Activated CD4-positive, alpha-beta T cell treated with anti-CD3 and anti-CD28 coated beads, Interleukin-2, amount 10 ng/mL, durations not matched to agents 24 days and 14 days (primary cell): ENCODE results near the gene LZTR1. TPM values are rescaled to one million over a fixed set of nuclear protein-coding genes. Genes with fewer than 3 reads are reported as not detected.
"Not testable (repeated sequence)": the region's sequence is repeated elsewhere in the genome, so short reads cannot be mapped to it uniquely, and the experiment has no call there.

Experiments used
- DNase-seq: peaks from one replicate; pipeline ENCODE4 v3.0.0; 2022
- H3K27ac Mint-ChIP-seq: one replicate; pipeline ENCODE4 v1.8.0; 2022; ENCODE audit warnings: mild to moderate bottlenecking, mixed read lengths
- H3K27me3 Mint-ChIP-seq: one replicate; pipeline ENCODE4 v1.8.0; 2022; ENCODE audit warnings: mixed read lengths
- H3K36me3 Mint-ChIP-seq: one replicate; pipeline ENCODE4 v1.8.0; 2022; ENCODE audit warnings: low read depth, mild to moderate bottlenecking, mixed read lengths
- H3K4me1 Mint-ChIP-seq: one replicate; pipeline ENCODE4 v1.8.0; 2021; ENCODE audit warnings: mixed read lengths
- H3K4me3 Mint-ChIP-seq: one replicate; pipeline ENCODE4 v1.8.0; 2022; ENCODE audit warnings: mild to moderate bottlenecking, moderate library complexity, mixed read lengths
- H3K9me3 Mint-ChIP-seq: one replicate; pipeline ENCODE4 v1.8.0; 2021; ENCODE audit warnings: mixed read lengths
- intact Hi-C: fragments of 100-400 bp; cut with micrococcal nuclease; formaldehyde crosslinking; loops from one replicate; pipeline ENCODE4 v1.15.1; 2023
- total RNA-seq: library from RNA; stranded (reverse); gene quantifications from 2 replicates; pipeline ENCODE4 v1.2.3, GENCODE V29; 2022

The LZTR1 gene
- total RNA-seq, 1 donor from 2014 or later = 69.9 TPM

DNA sequence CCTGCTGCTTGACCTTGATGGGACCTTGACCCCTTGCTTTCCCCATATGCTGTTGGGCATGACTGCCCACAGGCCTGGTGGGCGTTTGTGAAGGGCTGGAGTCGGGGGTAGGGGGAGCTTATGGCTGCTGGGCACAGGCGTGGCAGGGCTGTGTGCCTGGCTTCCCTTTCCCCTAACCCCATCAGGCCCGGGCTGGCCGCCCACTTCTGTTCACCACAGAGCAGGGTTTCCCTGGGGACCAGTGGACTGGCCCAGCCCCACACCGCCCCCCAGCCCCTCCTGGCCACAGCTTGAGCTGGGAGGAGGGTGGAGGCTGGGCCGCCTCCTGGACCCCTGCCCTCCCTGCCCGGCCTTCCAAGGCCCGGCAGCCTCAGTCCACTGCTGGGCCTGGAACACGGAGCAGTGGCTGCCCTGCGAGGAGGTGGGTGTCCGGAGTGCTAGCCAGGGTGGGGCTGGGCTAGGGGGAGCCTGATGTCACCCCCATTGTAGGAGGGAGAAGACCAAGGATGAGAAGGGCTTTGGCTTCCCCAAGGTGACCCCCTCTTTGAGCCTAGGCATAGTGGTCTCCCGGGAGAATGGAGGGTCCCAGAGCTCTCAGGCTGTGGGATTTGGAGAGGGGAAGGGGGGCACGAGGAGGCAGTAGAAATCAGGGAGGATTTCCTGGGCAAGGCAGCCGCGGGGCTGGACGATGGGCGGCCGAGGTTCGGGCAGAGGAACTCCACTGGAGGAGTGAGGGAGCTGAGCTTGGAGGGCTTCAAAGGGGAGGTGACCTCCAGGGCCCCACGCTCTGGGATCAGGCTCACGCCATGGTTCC, 15.0 kb upstream of the LZTR1 start, which contains the start of gene AIFM3:
Gene AIFM3 (plus strand): TSS at position 373 of the 814 bp plus-strand sequence. CDS start 690 bp downstream, outside the sequence.
- Mint-ChIP-seq H3K36me3 (no peaks in the 10 kb centered on the region), H3K27me3 (peaks cover 21% of the 10 kb centered on the region), H3K27ac (no peak within 1 kb of the TSS), H3K9me3 (no peaks in the 10 kb centered on the region), H3K4me3 (no peak within 1 kb of the TSS), H3K4me1 (peaks cover 4% of the 10 kb centered on the region)
- intact Hi-C loops = no loop called here
- DNase-seq = no peak

DNA sequence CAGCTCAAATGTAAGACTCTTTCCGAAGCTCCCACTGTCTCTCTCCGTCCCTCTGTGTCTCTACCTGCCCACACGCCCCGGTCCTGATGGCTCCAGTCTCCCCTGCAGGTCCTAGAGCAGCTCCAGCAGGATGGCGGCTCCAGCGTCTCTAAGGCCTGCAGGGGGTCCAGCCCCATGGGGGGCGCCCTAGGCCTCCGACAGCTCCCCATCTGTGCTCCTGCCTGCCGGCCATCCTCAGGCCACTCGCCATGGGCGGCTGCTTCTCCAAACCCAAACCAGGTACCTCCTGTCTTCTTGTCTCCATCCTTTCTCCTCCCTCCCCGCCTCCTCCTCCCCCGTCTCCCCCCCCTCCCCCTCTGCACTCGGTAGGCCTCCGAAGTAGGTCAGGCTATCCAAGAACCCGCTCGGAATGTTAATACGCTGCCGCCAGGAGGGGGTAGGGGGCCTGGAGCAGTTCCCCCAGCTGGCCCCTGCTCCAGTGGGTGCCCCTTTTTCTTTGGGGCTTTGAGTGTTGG, 14.3 kb upstream of the LZTR1 start:
- Mint-ChIP-seq H3K27ac (no peak overlapping the region), H3K4me1 (peaks cover 4% of the 10 kb centered on the region), H3K9me3 (no peaks in the 10 kb centered on the region), H3K36me3 (no peaks in the 10 kb centered on the region), H3K4me3 (no peak overlapping the region), H3K27me3 (peaks cover 21% of the 10 kb centered on the region)
- DNase-seq = no peak
- intact Hi-C loops = no loop called here

DNA sequence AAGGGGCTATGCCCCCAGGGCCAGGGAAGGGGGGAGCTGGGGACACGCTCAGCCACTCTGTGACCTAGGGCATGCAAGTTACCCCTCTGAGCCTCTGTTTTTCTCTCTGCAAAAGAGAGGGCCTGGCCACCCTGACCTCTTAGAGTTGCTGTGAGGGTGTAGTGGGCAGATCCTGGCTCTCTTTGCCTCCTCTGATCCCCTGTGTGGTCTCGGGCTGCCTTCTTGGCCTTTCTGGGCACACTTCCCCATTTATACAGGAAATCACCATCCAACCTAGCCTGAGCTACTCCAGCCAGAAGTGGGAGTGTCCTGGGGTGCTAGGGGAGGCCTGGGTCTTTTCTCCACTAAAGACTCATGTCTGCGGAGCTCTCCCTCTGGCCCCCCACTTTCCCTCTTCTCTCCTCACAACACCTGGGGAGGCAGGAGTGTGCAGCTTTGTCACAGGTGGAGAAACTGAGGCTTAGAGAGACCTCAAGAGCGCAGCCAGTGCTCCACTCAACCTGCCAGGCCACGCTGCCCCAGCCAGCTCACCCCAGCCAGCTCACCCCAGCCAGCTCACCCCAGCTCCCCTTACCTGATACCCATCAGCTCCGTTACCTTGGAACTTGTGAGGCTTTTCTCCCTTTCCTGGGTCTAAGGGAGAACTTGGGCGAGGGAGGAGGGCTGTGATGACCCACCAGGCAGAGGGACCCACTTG, 13.7 kb upstream of the LZTR1 start:
- no peak for DNase-seq
- Mint-ChIP-seq H3K36me3 (no peaks in the 10 kb centered on the region), H3K4me3 (no peak overlapping the region), H3K4me1 (peaks cover 4% of the 10 kb centered on the region), H3K9me3 (no peaks in the 10 kb centered on the region), H3K27ac (no peak overlapping the region), H3K27me3 (peaks cover 19% of the 10 kb centered on the region)
- intact Hi-C loops = no loop called here

DNA sequence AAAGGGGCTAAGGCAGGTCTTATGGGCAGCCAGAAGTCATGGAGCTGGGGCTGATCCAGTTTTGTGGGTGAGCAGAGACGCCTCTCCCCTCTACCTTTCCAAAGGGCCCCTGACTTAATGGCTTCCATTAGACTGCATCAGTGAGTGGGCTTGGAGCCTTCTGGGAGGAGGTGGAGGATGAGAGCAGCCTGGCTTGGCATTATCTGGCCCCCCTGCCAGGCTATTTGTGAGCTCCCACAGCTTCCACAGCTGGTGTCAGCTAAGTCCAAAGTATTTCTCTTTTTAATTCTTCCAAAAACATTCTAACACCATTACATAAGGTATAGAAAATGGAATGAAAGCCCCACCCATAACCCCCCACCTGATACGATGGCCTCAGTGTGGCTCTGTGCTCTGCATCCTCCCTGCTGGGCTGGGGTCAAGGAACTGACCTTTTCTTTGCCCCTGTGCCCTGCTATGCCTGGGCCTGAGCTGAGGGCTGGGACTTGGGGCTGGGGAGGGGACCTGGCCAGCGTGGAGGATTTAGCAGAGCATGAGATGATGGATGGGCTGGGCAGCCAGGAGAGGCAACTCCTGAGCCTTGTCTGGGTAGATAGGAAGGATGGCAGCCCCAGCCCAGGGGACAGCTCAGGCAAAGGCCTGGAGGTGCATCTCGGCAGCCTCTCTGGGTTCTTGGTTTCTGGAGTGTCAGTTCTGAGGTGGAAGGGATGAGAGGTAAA, 11.0 kb upstream of the LZTR1 start:
- no peaks in the 10 kb centered on the region for H3K4me1 Mint-ChIP-seq
- no peak overlapping the region for H3K4me3 Mint-ChIP-seq
- intact Hi-C loops = no loop called here
- no peaks in the 10 kb centered on the region for H3K36me3 Mint-ChIP-seq
- H3K27me3 Mint-ChIP-seq = peaks cover 2% of the 10 kb centered on the region
- H3K27ac Mint-ChIP-seq = no peak overlapping the region
- H3K9me3 Mint-ChIP-seq = no peaks in the 10 kb centered on the region
- no peak for DNase-seq

DNA sequence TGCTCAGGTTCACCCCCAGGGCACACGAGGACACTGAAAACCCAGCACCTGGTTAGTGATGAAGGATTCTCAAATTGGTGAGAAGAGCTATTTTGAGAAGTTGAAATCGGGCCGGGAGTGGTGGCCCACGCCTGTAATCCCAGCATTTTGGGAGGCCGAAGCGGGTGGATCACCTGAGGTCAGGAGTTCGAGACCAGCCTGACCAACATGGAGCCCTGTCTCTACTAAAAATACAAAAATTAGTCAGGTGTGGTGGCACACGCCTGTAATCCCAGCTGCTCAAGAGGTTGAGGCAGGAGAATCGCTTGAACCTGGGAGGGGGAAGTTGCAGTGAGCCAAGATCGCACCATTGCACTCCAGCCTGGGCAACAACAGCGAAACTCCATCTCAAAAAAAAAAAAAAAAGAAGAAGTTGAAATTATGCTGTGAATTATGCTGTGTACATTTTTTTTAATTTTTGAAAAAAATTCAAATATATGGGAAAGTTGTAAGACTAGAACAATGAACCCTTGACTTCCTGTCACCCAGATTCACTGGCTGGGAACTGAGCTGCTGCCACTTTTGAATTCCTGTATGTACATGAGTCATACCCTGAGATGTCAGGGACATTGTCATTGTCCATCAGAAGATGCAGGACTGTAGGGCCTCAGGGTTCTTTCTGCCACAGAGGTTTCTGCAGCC, 9.9 kb upstream of the LZTR1 start:
- DNase-seq, H3K4me1 Mint-ChIP-seq, H3K36me3 Mint-ChIP-seq, H3K27me3 Mint-ChIP-seq, H3K4me3 Mint-ChIP-seq, H3K9me3 Mint-ChIP-seq, intact Hi-C loops, H3K27ac Mint-ChIP-seq: not testable (repeated sequence)

DNA sequence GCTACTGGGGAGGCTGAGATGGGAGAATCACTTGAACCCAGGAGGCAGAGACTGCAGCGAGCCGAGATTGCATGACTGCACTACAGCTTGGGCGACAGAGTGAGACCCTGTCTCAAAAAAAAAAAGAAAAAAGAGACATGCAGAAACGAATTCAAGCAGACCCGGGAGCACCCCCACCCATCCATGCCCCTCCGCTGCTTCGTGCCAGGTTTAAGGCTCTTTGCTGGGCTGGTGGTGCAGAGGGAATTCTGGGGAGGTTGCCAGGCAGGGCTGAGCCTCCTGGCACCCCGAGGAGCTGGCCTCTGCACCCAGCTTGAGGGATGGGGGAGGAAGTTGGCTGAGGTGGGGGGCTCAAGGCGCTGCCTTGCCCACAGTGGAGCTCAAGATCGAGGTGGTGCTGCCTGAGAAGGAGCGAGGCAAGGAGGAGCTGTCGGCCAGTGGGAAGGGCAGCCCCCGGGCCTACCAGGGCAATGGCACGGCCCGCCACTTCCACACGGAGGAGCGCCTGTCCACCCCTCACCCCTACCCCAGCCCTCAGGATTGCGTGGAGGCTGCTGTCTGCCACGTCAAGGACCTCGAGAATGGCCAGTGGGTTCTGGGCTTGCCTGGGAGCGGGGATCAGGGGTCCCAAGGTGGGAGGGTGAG, 9.0 kb upstream of the LZTR1 start:
- H3K4me1 Mint-ChIP-seq = no peaks in the 10 kb centered on the region
- no peak for DNase-seq
- intact Hi-C loops = no loop called here
- no peaks in the 10 kb centered on the region for H3K27me3 Mint-ChIP-seq
- H3K27ac Mint-ChIP-seq = no peak overlapping the region
- H3K4me3 Mint-ChIP-seq = no peak overlapping the region
- no peaks in the 10 kb centered on the region for H3K36me3 Mint-ChIP-seq
- H3K9me3 Mint-ChIP-seq = no peaks in the 10 kb centered on the region

DNA sequence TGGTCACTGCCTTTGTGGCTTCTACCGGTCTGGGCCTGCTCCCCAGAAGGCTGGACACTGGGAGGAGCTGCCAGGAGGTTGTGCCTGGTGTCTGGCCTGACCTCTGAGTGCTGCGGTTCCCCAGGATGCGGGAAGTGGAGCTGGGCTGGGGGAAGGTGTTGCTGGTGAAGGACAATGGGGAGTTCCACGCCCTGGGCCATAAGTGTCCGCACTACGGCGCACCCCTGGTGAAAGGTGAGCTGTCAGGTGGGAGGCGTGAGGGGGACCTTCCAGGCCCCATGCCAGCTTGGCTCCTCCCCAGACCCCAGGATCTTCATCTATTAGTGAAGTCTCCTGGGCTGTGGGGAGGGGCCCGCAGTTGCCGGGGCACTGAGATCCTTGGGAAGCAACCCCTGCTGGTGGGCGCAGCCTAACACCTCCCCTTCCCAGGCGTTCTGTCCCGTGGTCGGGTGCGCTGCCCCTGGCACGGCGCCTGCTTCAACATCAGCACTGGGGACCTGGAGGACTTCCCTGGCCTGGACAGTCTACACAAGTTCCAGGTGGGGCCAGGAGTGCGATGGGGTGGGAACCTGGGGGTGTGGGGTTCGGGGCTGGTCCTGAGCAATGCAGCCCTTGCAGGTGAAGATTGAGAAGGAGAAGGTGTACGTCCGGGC, 8.3 kb upstream of the LZTR1 start:
- Mint-ChIP-seq H3K36me3 (no peaks in the 10 kb centered on the region), H3K9me3 (peaks cover 4% of the 10 kb centered on the region), H3K4me1 (peaks cover under 1% of the 10 kb centered on the region), H3K27me3 (no peaks in the 10 kb centered on the region), H3K27ac (no peak overlapping the region), H3K4me3 (no peak overlapping the region)
- intact Hi-C loops = no loop called here
- DNase-seq = no peak

DNA sequence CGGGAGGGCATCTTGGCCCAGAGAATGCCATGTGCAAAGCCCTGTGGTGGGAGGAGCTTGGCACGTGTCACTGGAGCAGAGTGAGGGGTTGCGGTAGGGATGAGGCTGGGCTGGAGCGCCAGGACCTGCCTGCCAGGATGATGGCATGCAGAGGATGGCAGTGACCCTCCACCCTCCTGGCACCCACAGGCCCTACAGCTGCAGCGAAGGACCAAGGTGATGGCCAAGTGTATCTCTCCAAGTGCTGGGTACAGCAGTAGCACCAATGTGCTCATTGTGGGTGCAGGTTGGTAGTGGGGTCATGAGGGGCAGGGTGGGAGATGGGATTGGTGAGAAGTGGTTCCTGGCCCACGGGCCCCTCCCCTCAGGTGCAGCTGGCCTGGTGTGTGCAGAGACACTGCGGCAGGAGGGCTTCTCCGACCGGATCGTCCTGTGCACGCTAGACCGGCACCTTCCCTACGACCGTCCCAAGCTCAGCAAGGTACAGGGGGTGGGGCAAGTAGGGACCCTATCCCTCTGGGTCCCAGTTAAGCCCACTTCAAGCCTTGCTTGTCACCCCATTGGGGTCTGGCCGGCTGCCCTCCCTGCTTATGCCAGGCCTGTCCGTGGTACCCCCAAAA, 7.7 kb upstream of the LZTR1 start:
- no peaks in the 10 kb centered on the region for H3K27me3 Mint-ChIP-seq
- no peak for DNase-seq
- no peaks in the 10 kb centered on the region for H3K36me3 Mint-ChIP-seq
- intact Hi-C loops = no loop called here
- H3K4me1 Mint-ChIP-seq = peaks cover 5% of the 10 kb centered on the region
- peaks cover 7% of the 10 kb centered on the region for H3K9me3 Mint-ChIP-seq
- no peak overlapping the region for H3K4me3 Mint-ChIP-seq
- no peak overlapping the region for H3K27ac Mint-ChIP-seq

DNA sequence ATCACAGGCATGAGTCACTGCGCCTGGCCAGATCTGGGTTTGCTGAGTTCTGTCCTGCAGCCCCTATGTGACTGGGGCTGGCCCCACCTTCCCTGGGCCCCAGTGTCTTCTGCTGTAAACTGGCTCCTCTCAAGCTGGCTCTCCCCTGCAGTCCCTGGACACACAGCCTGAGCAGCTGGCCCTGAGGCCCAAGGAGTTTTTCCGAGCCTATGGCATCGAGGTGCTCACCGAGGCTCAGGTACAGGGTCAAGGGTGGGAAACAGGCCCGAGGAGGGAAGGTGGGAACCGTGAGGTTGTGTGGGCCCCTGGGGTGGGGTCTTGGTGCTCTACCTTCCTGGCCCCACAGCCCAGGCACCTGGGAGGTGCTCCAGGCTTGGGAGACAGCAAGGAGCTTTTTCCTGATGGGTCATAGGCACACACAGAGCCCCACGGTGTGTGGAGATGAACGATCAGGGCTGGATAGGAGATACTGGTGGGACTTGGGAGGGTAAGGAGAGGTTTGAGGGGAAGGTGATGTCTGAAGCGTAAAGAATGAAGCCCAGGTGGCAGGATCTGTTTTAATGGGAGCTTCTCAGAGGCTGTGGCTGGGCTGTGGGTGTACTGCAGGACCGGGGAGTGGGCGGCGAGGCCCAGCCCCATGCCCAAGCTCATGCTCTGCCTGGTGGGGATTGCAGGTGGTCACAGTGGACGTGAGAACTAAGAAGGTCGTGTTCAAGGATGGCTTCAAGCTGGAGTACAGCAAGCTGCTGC, 6.4 kb upstream of the LZTR1 start:
- no peak for DNase-seq
- no peaks in the 10 kb centered on the region for H3K27me3 Mint-ChIP-seq
- H3K4me3 Mint-ChIP-seq = no peak overlapping the region
- H3K27ac Mint-ChIP-seq = no peak overlapping the region
- peaks cover 12% of the 10 kb centered on the region for H3K4me1 Mint-ChIP-seq
- H3K36me3 Mint-ChIP-seq = no peaks in the 10 kb centered on the region
- intact Hi-C loops = no loop called here
- peaks cover 7% of the 10 kb centered on the region for H3K9me3 Mint-ChIP-seq

DNA sequence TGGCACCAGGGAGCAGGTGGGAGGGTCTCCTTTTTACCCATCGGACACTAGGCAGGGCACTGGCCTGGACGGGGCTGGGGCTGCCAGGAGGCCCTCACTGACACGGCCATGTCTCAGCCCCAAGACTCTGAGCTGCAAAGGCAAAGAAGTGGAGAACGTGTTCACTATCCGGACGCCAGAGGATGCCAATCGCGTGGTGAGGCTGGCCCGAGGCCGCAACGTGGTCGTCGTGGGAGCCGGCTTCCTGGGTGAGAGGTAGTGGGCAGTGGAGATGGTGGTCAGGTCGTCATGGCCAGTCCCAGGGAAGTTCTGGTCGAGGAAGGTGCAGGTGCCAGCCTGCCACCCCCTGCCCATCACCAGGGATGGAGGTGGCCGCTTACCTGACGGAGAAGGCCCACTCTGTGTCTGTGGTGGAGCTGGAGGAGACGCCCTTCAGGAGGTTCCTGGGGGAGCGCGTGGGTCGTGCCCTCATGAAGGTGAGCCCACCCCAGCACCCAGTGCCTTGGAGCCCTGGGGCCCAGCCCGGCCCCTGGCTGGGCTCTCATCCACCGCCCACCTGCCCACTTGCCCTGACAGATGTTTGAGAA, 5.7 kb upstream of the LZTR1 start:
- intact Hi-C loops = no loop called here
- DNase-seq = no peak
- H3K27ac Mint-ChIP-seq = no peak overlapping the region
- H3K9me3 Mint-ChIP-seq = peaks cover 7% of the 10 kb centered on the region
- H3K4me1 Mint-ChIP-seq = peaks cover 14% of the 10 kb centered on the region
- no peaks in the 10 kb centered on the region for H3K36me3 Mint-ChIP-seq
- no peaks in the 10 kb centered on the region for H3K27me3 Mint-ChIP-seq
- H3K4me3 Mint-ChIP-seq = no peak overlapping the region

DNA sequence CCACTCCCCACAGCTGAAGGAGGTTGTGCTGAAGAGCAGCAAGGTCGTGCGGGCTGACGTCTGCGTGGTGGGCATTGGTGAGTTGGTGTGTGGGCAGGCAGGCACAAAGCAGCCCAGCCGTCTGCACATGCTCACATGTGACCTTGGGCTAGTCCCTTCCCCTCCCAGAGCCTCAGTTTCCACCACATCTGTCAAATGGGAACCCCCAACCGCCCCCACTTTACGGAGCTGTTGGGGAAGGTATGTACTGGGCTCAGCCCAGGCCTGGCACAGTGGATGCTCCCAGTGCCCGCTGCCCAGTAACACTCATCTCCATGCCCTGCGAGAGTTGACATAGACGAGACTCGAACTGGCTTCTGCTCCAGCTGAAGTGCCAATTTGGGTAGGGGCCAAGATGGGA, 5.1 kb upstream of the LZTR1 start:
- no peaks in the 10 kb centered on the region for H3K27me3 Mint-ChIP-seq
- H3K9me3 Mint-ChIP-seq = peaks cover 7% of the 10 kb centered on the region
- H3K36me3 Mint-ChIP-seq = no peaks in the 10 kb centered on the region
- H3K27ac Mint-ChIP-seq = no peak overlapping the region
- intact Hi-C loops = no loop called here
- no peak overlapping the region for H3K4me3 Mint-ChIP-seq
- H3K4me1 Mint-ChIP-seq = peaks cover 15% of the 10 kb centered on the region
- no peak for DNase-seq
